GM19463 (cell line): Measurements from ENCODE around the gene ETFA.

ENCODE experiments used
- ATAC-seq: cut with Tn5 transposase; IDR thresholded peaks from one replicate; pipeline ENCODE4 v1.9.1; 2021; ENCODE audit warnings: mild to moderate bottlenecking, moderate library complexity; ENCODE audit not compliant: unreplicated experiment

The ETFA gene

GRCh38 chr15:76223521-76223920, 87.7 kb downstream of the ETFA start:
- ATAC-seq = no peak

GRCh38 chr15:76222159-76222558, 89.1 kb downstream of the ETFA start:
- no peak for ATAC-seq

DNA sequence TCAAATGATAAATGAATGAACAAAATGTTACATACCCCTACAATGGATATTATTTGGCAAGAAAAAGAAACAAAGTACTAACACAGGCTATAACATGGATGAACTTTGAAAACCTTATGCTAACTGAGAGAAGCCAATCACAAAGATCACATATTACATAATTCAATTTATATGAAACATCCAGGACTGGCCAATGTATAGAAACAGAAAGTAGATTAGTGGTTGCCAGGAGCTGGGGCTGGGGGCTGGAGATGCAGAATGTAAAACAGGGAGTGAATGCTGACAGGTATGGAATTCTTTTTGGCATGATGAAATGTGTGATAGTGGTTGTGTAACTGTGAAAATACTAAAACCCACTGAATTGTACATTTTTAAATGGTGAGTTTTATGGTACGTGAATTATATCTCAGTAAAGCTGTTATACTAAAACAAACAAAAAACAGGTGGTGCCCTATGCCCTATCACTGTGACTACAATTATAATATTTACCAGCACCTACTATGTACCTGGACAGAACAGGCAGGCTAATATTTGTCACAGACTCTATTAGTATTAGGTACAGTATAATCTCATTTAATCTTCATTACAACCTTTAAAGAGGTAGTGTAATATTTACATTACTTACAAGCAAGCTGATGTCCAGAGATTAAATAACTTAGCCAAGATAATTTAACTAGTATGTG, 90.0 kb downstream of the ETFA start:
- ATAC-seq = no peak

DNA sequence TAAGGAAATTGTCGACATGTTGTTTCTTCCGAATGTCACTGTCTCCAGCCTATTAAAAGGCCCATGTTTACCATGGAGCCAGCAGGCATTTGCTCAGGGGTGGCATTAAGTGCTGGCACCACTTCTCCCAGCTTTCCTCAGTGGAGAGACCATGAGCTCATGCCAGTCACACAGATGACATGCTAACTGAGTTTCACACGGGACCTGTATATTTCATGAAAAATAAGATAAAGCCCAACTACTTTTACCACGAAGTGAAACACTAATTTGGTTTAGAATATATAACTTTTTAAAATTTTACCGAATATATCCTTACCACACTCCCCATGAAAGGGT, 93.4 kb downstream of the ETFA start:
- ATAC-seq = no peak

DNA sequence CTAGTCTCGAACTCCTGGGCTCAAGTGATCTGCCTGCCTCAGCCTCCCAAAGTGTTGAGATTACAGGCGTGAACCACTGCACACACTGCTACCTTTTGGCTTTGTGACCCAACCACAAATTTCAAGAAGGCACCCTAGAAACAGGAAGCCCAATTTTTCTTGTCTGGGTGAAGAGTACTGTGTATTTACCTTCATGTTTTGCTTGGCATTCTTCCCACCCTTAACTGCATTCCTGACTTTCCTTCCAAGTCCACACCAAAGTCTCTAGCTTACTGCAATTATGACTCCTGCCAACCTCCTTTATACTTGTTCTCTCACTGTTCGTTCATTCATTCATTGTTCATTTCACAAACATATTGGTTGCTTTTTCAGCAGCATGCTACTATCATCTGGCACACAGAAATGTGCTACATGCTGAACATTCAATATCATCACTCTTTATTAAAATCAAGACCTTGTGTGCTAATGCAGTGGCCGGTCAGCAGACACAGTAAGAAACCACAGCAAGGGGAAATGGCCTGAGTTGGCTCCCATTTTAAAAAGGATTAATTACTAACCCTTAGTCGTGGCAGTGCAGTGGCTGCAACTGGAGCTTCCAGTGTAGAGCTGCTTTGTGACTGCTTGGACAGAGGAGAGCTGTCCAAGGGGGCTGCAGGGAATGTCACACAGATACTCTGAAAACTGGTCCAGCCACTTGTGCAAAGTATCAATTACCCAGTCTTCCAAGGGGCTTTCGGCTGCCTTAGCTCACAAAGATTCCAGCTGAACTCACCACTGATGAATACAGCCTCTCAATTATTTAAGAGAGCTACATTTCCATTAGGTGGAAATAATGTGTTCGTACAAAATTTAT, 94.0 kb downstream of the ETFA start:
- no peak for ATAC-seq

DNA sequence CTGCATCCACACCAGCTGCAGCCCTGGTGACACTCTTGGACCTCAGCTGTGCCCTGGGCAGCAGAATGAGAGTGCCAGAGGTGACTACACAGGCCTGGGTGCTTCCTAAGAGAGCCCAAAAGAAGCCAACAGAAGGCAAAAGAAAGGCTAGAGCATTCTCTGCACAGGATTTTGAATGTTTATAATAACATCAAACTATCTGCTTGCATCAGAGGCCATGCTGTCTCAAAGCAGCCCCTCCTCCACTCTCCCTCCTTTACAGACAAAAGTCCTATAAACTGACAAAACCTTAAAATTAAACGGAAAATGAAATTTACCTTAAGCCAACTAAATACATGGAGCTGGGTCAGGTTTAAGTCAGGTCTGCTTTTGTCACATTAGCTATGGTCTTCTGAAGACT, 95.6 kb downstream of the ETFA start:
- ATAC-seq = no peak

DNA sequence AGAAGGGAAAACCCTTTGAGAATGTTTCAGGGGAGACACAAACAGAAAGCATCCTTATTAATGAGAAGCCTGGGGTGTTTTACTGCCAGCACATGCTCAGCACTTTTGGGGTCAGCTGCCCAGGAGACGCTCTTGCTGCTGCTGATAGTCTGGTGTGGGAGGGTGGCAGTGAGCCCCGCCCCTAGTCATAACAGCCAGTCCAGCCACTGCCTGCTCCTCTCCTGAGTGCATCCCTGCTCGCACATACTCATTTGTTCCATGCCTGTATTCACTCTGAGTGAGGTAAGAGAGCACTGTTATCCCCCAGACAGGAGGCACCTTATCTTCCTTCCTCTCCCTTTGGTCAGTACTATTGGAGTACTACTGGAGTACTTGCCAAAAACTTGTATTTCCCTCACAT, 101.3 kb downstream of the ETFA start:
- ATAC-seq = no peak

GRCh38 chr15:76209523-76209922, 101.7 kb downstream of the ETFA start:
- no peak for ATAC-seq

DNA sequence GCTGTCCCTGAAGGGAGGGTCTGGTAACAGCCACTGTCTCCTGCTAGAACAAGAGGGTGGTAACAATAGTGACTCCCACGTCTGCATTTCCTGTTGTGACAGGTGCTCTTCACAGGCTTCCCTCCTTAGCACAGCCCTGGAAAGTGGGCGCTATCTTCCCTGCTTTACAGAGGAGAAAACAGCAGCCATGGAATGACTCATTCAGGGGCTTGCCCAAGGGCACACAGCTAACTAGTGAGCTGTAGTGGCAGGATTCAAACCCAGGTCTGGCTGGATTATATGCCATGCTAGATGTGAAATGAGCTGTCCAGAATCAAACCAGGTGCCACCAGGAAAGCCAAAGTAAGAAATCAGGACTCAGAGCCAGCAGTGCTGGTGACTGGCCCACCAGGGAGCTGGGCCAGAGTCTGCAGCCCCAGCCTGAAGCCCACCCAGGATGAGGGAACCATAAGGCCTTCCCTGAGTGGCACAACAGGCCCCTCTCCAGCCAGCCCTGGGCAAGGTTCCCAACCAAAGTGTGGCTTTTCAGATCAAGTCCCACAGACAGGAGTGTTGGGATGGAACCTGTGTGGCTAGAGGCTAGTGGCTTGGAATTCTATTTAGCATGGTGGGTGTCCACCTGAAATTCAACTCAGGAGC, 102.4 kb downstream of the ETFA start:
- no peak for ATAC-seq

GRCh38 chr15:76208084-76208785, 103.0 kb downstream of the ETFA start:
- ATAC-seq = no peak

- ATAC-seq = no peak
These were observed 104.8 kb downstream of the ETFA start for GRCh38 chr15:76206325-76206976.

GRCh38 chr15:76204916-76205460, 106.3 kb downstream of the ETFA start:
- no peak for ATAC-seq

DNA sequence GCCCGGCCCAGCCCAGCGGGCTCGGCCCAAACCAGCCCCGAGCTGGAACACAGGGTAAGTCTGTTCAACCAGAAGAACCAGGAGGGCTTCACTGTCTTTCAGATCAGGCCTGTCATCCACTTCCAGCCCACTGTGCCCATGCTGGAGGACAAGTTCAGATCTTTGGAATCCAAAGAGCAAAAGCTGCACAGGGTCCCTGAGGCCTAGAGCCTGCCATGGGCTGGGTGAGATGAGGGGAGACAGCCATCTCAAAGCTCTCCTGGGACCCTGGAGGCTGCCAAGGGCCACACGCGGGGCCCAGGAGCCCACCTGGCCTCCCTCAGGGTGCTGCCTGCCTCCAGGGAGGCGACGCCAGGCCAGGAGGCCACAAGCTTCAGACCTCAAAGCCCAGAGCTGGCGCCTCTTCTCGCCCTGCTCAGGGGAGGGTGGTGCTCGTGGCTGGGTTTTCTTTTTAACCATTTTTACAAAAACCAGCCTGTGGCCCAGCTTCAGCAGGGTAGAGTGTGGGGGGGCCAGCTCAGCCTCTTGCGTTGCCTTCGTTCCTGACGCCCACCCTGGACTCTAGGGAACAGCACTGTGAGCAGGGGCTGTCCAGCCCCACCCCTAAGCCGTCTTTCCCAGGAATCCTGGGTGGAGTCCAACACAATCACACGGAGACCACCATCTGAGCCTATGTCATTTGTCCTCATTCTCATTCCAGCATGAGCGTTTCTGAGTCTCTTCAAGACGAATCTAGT, 107.0 kb downstream of the ETFA start:
- no peak for ATAC-seq

- no peak for ATAC-seq
These were observed 107.7 kb downstream of the ETFA start for GRCh38 chr15:76203346-76204108.

- no peak for ATAC-seq
These were observed 109.6 kb downstream of the ETFA start for GRCh38 chr15:76201536-76202255.

- no peak for ATAC-seq
These were observed 110.6 kb downstream of the ETFA start for GRCh38 chr15:76200641-76201105.

DNA sequence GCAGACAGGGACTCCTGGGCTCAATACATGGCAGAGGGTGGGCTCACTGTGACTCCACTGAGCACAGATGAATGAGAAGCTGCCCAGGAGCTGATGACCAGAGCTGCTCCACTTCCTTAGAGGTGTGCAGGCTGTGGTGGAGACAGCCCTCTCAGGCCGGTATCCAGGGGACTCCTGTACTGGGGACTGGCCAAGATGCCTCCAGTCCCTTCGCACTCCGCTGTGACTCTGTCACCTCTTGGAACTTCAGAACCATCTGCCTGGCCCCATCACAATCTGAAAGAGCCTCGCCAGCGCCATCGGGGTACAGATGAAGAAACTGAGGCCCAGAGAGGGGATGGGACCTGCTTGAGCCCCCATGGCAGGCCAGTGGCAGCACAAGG, 111.2 kb downstream of the ETFA start:
- no peak for ATAC-seq
